Thymus (tissue), 14 donors: ENCODE results near the gene ADCY10. TPM values are rescaled to one million over a fixed set of nuclear protein-coding genes. Genes with fewer than 3 reads are reported as not detected.

ENCODE experiments used
- DNase-seq, 9 donors: peaks; one replicate each; pipeline ENCODE4 v3.0.0-alpha.2; 2013; ENCODE audit warnings: low spot score in 9 of 9, low read depth in 6 of 9, missing footprints in 1 of 9
- H3K27ac ChIP-seq, 2 donors: one replicate each; pipeline ENCODE4 v1.5.1; 2013; ENCODE audit warnings: control low read depth in 1 of 2, low read depth in 1 of 2, low read length in 1 of 2, mild to moderate bottlenecking in 1 of 2, moderate library complexity in 1 of 2
- H3K27me3 ChIP-seq, 2 donors: one replicate each; pipeline ENCODE4 v1.5.1; 2013; ENCODE audit warnings: low read length in 1 of 2; ENCODE audit not compliant: control insufficient read depth in 2 of 2, insufficient read depth in 1 of 2
- H3K36me3 ChIP-seq, 2 donors: one replicate each; pipeline ENCODE4 v1.5.1; 2013; ENCODE audit warnings: low read length in 1 of 2, mild to moderate bottlenecking in 1 of 2, moderate library complexity in 1 of 2; ENCODE audit not compliant: control insufficient read depth in 2 of 2, insufficient read depth in 2 of 2
- H3K4me1 ChIP-seq, 2 donors: one replicate each; pipeline ENCODE4 v1.5.1; 2013; ENCODE audit warnings: low read length in 2 of 2; ENCODE audit not compliant: control insufficient read depth in 2 of 2, insufficient read depth in 2 of 2
- H3K4me3 ChIP-seq, 2 donors: one replicate each; pipeline ENCODE4 v1.5.1; 2013; ENCODE audit warnings: low read length in 2 of 2, control low read depth in 1 of 2, mild to moderate bottlenecking in 1 of 2
- H3K9me3 ChIP-seq, 2 donors: one replicate each; pipeline ENCODE4 v1.5.1; 2013; ENCODE audit warnings: low read length in 1 of 2, mild to moderate bottlenecking in 1 of 2; ENCODE audit not compliant: control insufficient read depth in 2 of 2, insufficient read depth in 1 of 2
- WGBS: extraction: QIAGEN DNeasy Blood & Tissue Kit; methylation state at CpG from one replicate; pipeline ENCODE4 v1.1.7; 2013; 5-methylcytosine and 5-hydroxymethylcytosine counted together
- long read RNA-seq, 10 donors: transcript quantifications; one replicate each; lab custom pipeline, GENCODE V29; 2026
- polyA plus RNA-seq: library from polyadenylated mRNA; stranded (reverse); fragments of 200-250 nt; gene quantifications from one replicate; pipeline ENCODE4 v1.2.3, GENCODE V29; 2013
- total RNA-seq: library from RNA; stranded (reverse); fragments of 120-200 nt; gene quantifications from one replicate; pipeline ENCODE4 v1.2.4, GENCODE V29; 2013
- donor health status: healthy.

ADCY10 gene, protein sequence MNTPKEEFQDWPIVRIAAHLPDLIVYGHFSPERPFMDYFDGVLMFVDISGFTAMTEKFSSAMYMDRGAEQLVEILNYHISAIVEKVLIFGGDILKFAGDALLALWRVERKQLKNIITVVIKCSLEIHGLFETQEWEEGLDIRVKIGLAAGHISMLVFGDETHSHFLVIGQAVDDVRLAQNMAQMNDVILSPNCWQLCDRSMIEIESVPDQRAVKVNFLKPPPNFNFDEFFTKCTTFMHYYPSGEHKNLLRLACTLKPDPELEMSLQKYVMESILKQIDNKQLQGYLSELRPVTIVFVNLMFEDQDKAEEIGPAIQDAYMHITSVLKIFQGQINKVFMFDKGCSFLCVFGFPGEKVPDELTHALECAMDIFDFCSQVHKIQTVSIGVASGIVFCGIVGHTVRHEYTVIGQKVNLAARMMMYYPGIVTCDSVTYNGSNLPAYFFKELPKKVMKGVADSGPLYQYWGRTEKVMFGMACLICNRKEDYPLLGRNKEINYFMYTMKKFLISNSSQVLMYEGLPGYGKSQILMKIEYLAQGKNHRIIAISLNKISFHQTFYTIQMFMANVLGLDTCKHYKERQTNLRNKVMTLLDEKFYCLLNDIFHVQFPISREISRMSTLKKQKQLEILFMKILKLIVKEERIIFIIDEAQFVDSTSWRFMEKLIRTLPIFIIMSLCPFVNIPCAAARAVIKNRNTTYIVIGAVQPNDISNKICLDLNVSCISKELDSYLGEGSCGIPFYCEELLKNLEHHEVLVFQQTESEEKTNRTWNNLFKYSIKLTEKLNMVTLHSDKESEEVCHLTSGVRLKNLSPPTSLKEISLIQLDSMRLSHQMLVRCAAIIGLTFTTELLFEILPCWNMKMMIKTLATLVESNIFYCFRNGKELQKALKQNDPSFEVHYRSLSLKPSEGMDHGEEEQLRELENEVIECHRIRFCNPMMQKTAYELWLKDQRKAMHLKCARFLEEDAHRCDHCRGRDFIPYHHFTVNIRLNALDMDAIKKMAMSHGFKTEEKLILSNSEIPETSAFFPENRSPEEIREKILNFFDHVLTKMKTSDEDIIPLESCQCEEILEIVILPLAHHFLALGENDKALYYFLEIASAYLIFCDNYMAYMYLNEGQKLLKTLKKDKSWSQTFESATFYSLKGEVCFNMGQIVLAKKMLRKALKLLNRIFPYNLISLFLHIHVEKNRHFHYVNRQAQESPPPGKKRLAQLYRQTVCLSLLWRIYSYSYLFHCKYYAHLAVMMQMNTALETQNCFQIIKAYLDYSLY (N-terminal part only)
- total RNA-seq: 0.09 TPM
- 0.30 TPM for polyA plus RNA-seq
- long read RNA-seq, donor 1: 0 reads
- long read RNA-seq, donor 2: 0 reads
- long read RNA-seq, donor 3: 0 reads
- long read RNA-seq, donor 4: 0 reads
- long read RNA-seq, donor 5: 0 reads
- long read RNA-seq, donor 6: 0 reads
- long read RNA-seq, donor 7: 0 reads
- long read RNA-seq, donor 8: 0 reads
- long read RNA-seq, donor 9: 0 reads
- long read RNA-seq, donor 10: 0 reads

- DNase-seq: no peak
- Histone ChIP-seq H3K27ac (no peak within 1 kb of the TSS), H3K4me3 (no peak within 1 kb of the TSS), H3K27me3 (no peaks in the 10 kb centered on the region), H3K36me3 (peaks cover 6% of the 10 kb centered on the region in 2 donors), H3K9me3 (peaks cover 1 to 9% of the 10 kb centered on the region in 2 donors), H3K4me1 (no peaks in the 10 kb centered on the region)
- WGBS: 98% methylated on average over 9 of the region's 9 CpGs
Observed at GRCh38 chr1:167913895-167914496, at the start of gene ADCY10. Gene ADCY10 (minus strand): TSS chr1:167914134. CDS start chr1:167905140, 8,994 bp downstream.

DNA sequence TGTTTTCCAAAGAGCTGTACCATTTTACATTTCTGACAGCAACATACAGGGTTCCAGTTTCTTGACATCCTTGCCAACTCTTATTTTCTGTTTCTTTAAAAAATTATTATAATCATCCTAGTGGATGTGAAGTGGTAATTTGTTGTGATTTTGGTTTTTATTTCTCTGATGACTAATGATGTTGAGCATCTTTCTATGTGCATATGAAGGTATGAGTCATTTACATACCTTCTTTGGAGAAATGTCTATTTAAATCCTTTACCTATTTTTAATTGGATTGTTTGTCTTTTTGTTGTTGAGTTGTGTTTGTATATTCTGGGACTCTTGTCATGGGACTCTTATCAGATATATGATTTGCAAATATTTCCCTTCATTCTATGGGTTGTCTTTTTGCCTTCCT, 43.8 kb upstream of the ADCY10 start:
- Histone ChIP-seq H3K4me1 (no peaks in the 10 kb centered on the region), H3K36me3 (peaks cover 12 to 27% of the 10 kb centered on the region in 2 donors), H3K27me3 (no peaks in the 10 kb centered on the region), H3K27ac (no peak overlapping the region), H3K4me3 (no peak overlapping the region), H3K9me3 (no peaks in the 10 kb centered on the region)
- DNase-seq: no peak

DNA sequence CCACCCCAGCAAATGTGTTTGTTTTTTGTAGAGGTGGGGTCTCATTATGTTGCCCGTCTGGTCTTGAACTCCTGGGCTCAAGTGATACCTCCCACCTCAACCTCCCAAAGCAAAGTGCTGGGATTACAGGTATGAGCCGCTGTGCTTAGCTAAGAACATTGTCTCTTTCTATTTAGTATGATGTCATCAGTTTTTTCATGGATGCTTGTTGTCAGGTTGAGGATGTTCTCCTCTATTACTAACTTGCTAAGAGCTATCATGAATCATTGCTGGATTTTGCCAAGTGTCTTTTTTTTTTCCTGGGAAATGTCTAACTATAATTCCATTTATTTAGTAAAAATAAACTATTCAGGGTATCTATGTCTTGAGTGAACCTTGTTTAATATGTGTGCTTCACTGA, 42.0 kb upstream of the ADCY10 start:
- Histone ChIP-seq H3K9me3 (no peaks in the 10 kb centered on the region), H3K27me3 (no peaks in the 10 kb centered on the region), H3K4me3 (no peak overlapping the region), H3K27ac (no peak overlapping the region), H3K4me1 (no peaks in the 10 kb centered on the region), H3K36me3 (peaks cover 10 to 32% of the 10 kb centered on the region in 2 donors)
- 98% methylated on average over 2 of the region's 2 CpGs for WGBS
- no peak for DNase-seq

GRCh38 chr1:167950569-167950968, 36.6 kb upstream of the ADCY10 start:
- 73% methylated on average over 1 of the region's 1 CpG for WGBS
- no peaks in the 10 kb centered on the region for H3K4me1 ChIP-seq

GRCh38 chr1:167949785-167950184, 35.9 kb upstream of the ADCY10 start:
- WGBS: 97% methylated on average over 3 of the region's 3 CpGs
- H3K27me3 ChIP-seq: no peaks in the 10 kb centered on the region
- H3K27ac ChIP-seq: no peak overlapping the region
- peaks cover 7 to 23% of the 10 kb centered on the region in 2 donors for H3K36me3 ChIP-seq
- no peak for DNase-seq
- H3K9me3 ChIP-seq: no peaks in the 10 kb centered on the region
- H3K4me3 ChIP-seq: no peak overlapping the region
- H3K4me1 ChIP-seq: no peaks in the 10 kb centered on the region

More at GRCh38 chr1:167950569-167950968, 36.6 kb upstream of the ADCY10 start:
- DNase-seq: no peak
- Histone ChIP-seq H3K27me3 (no peaks in the 10 kb centered on the region), H3K4me3 (no peak overlapping the region), H3K36me3 (peaks cover 7 to 27% of the 10 kb centered on the region in 2 donors), H3K27ac (no peak overlapping the region), H3K9me3 (no peaks in the 10 kb centered on the region)

- H3K4me1 ChIP-seq: no peaks in the 10 kb centered on the region
- H3K27me3 ChIP-seq: no peaks in the 10 kb centered on the region
- 99% methylated on average over 2 of the region's 2 CpGs for WGBS
Observed at GRCh38 chr1:167947733-167948132, 33.8 kb upstream of the ADCY10 start.

GRCh38 chr1:167943541-167943940, 29.6 kb upstream of the ADCY10 start:
- 97% methylated on average over 9 of the region's 9 CpGs for WGBS
- Histone ChIP-seq H3K4me3 (no peak overlapping the region), H3K27me3 (no peaks in the 10 kb centered on the region), H3K9me3 (no peaks in the 10 kb centered on the region), H3K36me3 (no peaks in the 10 kb centered on the region), H3K4me1 (no peaks in the 10 kb centered on the region), H3K27ac (no peak overlapping the region)
- no peak for DNase-seq

More at GRCh38 chr1:167947733-167948132, 33.8 kb upstream of the ADCY10 start:
- H3K36me3 ChIP-seq: peaks cover 0 to 5% of the 10 kb centered on the region in 2 donors
- H3K27ac ChIP-seq: no peak overlapping the region
- no peaks in the 10 kb centered on the region for H3K9me3 ChIP-seq
- no peak for DNase-seq
- no peak overlapping the region for H3K4me3 ChIP-seq

- Histone ChIP-seq H3K27me3 (no peaks in the 10 kb centered on the region), H3K36me3 (no peaks in the 10 kb centered on the region), H3K9me3 (no peaks in the 10 kb centered on the region), H3K27ac (no peak overlapping the region), H3K4me1 (peaks cover 0 to 1% of the 10 kb centered on the region in 2 donors), H3K4me3 (no peak overlapping the region)
- DNase-seq: no peak
- WGBS: 99% methylated on average over 2 of the region's 2 CpGs
Observed at GRCh38 chr1:167940264-167940663, 26.3 kb upstream of the ADCY10 start.
